Tongue (tissue), 2 donors: ENCODE measurements around the gene ENAH. TPM values are rescaled to one million over a fixed set of nuclear protein-coding genes. Genes with fewer than 3 reads are reported as not detected.

Source experiments
- DNase-seq: peaks from one replicate; pipeline ENCODE4 v3.0.0-alpha.2; 2015
- total RNA-seq: library from RNA; depleted of rRNA; stranded (reverse); fragments of >200 nt; gene quantifications from one replicate; pipeline ENCODE4 v1.2.3, GENCODE V29; 2014

The ENAH gene
- total RNA-seq, 1 donor from 2014 or later: 107 TPM

GRCh38 chr1:225470211-225471108 is 182.5 kb downstream of the ENAH start:
- DNase-seq: peak; percentile 59

GRCh38 chr1:225469051-225469450 is 183.9 kb downstream of the ENAH start:
- DNase-seq: no peak

DNA sequence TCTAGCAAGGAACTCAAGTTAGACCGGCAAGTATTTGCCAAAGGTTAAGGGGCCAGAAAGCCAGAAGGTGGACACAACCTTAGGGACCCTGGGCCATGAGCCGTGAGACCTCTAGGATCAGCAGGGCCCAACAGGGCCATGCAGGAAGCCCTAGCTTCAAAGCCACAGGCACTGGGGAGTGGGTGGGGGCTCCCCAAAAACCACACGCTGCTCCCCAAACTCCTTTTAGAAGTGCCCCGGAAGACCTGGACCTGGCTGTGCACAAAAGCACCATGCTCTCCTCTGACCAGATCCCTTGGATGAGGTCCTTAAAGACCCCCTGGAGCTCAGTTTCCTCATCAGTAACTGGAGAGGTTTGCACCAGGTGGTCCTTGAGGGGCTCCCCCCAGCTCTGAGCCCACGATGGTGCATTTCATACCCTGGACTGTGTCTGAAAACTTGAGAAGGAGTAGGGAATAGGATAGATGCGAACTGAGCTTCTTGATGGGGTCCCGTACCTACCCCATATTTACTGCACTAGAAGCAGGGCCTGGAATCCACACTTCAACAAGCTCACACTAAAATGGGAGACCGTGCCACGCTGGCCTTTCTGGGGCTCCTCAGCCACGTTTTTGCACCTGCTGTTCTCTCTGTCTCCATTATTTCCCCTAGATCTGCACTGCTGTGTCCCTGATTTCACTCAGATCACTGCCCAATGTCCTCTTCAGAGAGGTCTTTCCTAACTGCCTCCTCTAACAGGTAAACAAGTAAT is 184.5 kb downstream of the ENAH start:
- no peak for DNase-seq

DNA sequence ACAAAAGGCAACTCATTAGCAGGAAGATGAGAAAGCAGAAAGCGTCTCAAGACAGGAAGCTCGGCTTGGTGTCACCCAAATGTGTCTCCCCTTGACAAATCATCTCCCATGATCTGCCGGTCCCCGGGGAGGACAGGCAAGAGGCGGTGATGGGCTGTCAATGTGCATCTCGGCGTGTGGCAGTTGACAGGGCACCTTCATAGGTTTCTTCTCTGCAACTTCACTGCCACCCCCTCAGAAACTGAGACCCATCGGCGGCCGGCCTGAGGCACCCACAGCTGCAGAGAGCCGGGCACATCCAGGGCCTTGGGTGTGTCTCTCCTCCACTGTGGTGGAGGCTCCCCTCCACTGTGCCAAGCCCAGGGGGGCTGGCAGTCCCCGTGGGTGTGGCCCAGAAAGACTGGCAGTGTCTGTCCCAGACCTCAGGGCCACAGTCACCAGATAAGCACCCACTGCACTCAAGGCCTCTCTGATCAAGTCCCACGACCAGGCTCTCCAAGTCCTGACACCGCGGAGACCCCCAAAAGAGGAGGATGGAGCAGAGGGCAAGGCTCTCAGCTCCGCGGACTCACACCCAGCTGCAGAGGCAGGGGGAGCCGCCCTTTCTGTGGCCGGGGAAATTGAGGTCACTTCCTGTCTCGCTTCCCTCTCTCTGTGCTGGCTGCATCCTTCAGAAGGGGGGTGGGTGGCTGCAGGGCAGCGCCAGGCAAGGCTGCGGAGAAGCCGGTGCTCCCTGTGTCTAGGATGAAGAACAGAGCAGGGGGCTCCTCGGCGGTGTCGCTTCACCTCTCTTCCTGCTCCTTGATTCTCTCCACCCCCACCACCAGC is 185.5 kb downstream of the ENAH start:
- no peak for DNase-seq

DNA sequence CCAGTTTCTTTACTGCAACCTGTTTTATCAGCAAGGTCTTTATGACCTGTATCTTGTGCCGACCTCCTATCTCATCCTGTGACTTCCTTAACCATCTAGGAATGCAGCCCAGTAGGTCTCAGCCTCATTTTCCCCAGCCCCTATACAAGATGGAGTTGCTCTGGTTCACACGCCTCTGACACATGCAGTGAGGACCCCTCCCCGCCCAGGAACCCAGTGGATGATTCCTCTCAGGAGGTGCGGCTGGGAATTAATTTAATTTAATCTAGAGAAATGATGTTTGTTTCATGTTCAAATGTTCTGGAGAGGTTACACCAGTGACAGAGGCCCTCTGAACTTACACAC is 186.1 kb downstream of the ENAH start:
- DNase-seq: no peak

DNA sequence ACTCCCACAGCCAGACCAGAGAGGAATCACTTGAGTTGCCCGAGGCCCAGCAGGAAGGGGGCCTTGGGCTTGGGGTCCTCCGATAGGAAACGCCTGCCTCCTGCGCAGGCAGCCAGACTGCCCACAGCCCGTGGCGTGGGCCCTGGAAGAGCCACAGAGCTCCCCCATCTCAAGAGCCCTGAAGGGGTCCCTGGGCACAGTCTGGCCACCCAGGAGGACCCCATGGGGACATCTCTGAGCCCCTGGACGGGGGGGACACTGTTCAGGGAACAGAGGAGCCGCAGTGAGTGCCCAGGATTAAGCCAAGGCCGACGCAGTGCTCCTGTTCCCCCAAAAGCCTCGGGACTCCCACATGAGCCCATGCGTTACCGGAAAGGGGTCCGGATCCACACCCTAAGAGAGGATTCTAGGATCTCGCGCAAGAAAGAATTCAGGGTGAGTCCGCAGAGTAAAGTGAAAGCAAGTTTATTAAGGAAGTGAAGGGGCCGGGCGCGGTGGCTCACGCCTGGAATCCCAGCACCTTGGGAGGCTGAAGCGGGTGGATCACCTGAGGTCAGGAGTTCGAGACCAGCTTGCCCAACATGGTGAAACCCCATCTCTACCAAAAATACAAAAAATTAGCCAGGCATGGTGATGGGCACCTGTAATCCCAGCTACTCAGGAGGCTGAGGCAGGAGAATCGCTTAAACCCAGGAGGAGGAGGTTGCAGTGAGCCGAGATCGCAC is 187.0 kb downstream of the ENAH start:
- DNase-seq: no peak

- DNase-seq: no peak
Measured at GRCh38 chr1:225464851-225465792, 187.8 kb downstream of the ENAH start.

DNA sequence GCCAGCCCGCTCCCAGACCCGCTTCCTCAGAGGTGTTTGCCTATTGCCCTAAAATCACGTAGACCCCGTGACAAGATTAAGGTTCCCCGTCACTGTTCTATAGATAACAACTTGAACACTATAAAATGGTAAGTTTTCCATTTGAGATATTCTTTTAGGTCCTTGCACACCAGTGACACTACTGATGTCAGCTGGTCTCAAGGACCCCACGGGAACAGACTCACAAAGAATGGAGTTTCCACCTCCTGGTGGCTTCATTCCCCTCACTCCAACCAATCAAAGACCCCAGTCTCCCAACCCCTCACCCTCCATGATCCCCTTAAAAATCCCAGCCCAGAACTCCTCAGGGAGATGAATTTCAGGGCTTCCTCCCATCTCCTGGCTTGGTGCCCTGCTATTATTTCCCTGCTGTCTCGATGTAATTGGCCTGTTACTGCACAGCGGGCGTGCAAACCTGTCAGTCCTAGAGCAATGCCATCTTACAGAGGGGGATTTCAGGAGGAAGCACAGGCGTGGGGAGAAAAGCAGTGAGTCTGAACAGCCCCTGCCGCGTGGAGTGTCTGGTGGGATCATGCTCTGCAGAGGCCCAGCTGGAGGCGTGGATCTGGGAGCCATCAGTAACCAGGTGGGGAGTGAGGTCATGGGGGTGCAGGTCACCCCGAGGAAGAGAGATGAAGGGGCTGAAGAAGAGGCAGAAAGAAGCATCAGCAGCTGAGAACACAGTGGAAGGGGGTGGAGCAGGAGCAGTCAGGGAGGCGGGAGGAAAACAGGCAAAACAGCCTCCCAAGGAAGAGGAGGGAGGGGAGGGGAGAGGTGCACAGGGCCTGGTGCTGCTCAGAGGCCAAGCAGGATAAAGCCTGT is 190.0 kb downstream of the ENAH start:
- no peak for DNase-seq

DNA sequence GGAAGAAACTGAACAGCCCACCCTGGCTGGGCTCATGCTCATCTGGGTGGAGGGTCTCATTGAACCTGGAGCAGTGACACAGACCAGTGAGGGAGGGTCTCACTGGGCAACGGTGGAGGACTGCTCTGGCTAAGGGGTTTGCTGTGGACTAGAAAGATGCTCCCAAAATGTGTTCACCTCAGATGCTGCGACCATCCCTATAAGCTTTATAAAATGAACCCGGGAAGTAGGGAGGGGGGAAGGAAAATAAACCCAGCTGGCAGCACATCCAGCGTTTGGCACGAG is 190.6 kb downstream of the ENAH start:
- DNase-seq: no peak

GRCh38 chr1:225461533-225462428 is 191.1 kb downstream of the ENAH start:
- DNase-seq: no peak

GRCh38 chr1:225460737-225461532 is 192.0 kb downstream of the ENAH start:
- DNase-seq: no peak

DNA sequence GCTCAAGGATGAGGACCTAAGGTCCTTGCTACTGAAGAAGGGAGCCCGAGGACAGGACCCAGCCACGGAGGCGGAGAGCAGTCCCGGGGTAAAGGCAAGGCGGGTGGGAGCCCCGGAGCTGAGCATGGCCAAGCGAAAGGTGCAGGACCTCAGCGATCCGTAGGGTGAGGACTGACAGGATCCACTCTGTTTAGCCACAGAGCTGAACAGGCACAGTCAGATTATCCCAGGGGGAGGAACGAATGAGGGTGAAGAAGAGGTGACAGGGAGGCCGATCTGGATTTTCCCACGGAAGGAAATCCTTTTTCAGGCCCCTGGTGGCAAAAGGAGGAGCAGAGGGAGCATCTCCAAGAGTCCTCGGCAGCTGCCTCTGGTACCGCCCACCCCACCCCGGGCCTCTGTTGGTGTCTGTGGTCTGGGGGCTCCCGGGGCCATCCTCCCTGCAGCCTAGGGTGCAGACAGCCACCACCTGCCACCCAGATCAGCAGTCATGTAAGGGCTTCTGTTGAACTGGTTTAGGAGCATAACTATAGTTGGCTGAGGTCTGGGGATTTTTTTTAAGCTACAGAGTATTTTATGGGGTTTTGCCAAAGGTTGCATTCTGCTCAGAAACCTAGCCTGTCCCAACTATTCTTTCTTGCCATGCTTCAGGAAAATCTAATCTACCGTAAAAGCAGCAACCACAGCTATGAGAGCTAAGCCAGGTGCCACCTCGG is 192.7 kb downstream of the ENAH start:
- DNase-seq: no peak

DNA sequence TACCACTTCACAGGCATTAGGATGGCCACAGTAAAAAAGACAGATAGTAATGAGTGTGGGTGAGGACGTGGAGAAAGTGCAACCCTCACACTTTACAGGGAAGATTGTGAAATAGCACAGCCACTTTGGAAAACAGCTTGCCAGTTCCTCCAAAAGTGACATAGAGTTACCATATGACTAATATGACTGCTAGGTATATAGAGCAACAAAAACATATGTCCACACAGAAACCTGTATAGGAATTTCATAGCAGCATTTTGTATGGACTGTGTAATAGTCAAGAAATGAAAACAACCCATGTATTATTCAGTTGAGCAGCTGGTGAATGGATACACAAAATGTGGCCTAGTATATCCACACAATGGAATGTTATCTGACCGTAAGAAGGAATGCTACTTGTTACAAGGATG is 194.7 kb downstream of the ENAH start:
- no peak for DNase-seq

DNA sequence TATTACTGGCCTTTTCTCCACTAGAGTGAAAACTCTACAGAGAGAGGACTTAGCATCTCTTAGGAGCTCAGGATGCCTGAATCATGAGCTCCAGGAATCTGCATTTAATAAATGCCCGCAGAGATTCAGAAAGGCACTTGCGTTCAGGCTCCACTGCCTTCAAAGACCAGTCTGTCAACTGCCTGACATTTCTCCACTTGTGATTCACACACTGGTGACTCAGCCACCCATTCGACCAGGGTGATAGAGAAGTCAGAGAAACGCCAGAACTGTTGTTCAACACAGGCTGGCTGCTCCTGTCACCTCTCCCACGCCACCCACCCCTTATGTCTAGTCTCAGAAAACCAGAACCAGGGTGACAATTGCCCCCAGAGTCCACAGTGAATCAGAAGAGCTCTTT is 198.2 kb downstream of the ENAH start:
- DNase-seq: no peak

- peak; percentile 56 for DNase-seq
Measured at GRCh38 chr1:225453797-225454648, 198.9 kb downstream of the ENAH start.

DNA sequence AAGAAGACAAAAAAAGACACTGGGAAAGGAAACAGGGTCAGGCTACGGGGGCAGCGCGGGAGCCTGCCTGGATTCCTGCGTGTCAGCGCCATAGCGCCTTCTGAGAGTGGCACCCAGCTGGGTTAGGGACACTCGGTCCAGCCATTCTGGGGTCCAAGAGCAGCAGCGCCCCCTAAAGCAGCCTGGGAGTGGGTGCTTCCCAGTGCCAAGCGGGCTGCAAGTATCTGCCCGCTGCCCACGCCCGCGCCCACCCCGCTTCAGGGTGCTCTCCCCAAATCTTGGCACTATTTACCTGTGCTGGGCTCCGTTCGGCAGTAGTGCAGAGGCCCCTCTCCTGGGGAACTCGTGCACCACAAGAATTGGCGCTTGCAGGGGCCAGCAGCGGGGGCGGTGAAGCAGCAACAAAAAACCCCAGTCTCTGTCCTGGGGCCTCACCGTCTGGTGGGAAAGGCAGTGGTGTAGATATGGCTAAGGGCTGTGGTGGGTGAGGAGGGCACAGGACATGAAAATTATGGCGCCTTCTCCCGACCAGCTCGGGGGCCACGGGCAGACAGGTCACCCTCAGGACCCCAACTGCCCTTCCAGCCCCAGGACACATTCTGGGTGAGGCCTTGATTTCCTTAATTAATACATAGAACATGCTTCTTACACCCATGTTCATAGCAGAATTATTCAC is 200.9 kb downstream of the ENAH start:
- DNase-seq: no peak
